Ascending aorta (tissue), 2 donors: Measurements from ENCODE around the gene POLR1G. TPM values are rescaled to one million over a fixed set of nuclear protein-coding genes. Genes with fewer than 3 reads are reported as not detected.

Source experiments
- DNase-seq, 2 donors: peaks; one replicate each; pipeline ENCODE4 v3.0.0-alpha.2; 2019; ENCODE audit warnings: low spot score in 2 of 2
- H3K27ac ChIP-seq, 2 donors: fragments of 200-600 bp; sonication (generic); one replicate each; pipeline ENCODE4 v1.5.1; 2016 to 2017; ENCODE audit warnings: mild to moderate bottlenecking in 1 of 2
- H3K27me3 ChIP-seq: fragments of 200-600 bp; sonication (generic); one replicate; pipeline ENCODE4 v1.5.1; 2017
- H3K36me3 ChIP-seq, 2 donors: fragments of 200-600 bp; sonication (generic); one replicate each; pipeline ENCODE4 v1.5.1; 2016
- H3K4me1 ChIP-seq, 2 donors: fragments of 200-600 bp; sonication (generic); one replicate each; pipeline ENCODE4 v1.5.1; 2016 to 2017; ENCODE audit warnings: mild to moderate bottlenecking in 1 of 2
- H3K4me3 ChIP-seq, 2 donors: fragments of 200-600 bp; sonication (generic); one replicate each; pipeline ENCODE4 v1.5.1; 2016 to 2017; ENCODE audit warnings: mild to moderate bottlenecking in 1 of 2
- H3K9me3 ChIP-seq, 2 donors: fragments of 200-600 bp; sonication (generic); one replicate each; pipeline ENCODE4 v1.5.1; 2016
- CTCF ChIP-seq, 3 experiments: fragments of 200-600 bp in 2 of 3; fragments of 450-650 bp in 1 of 3; sonication (generic) in 2 of 3; IDR thresholded peaks; one replicate each; pipeline ENCODE4 v1.5.1; 2016 to 2019; ENCODE audit warnings: antibody characterized with exemption in 3 of 3, mild to moderate bottlenecking in 1 of 3, moderate library complexity in 1 of 3
- intact Hi-C: fragments of 100-400 bp; cut with DNase I; formaldehyde crosslinking; loops from one replicate; pipeline ENCODE4 v1.15.1; 2023
- total RNA-seq: library from RNA; depleted of rRNA; stranded (reverse); fragments of >200 nt; gene quantifications from one replicate; pipeline ENCODE4 v1.1.0, GENCODE V29; 2016

Gene POLR1G
- total RNA-seq, 1 donor from 2014 or later = 3.7 TPM

GRCh38 chr19:45420356-45420755 is 13.9 kb downstream of the POLR1G start:
- H3K36me3 ChIP-seq = peaks cover 27 to 47% of the 10 kb centered on the region in 2 donors

GRCh38 chr19:45420871-45421270 is 14.4 kb downstream of the POLR1G start:
- Histone ChIP-seq H3K36me3 (peaks cover 23 to 42% of the 10 kb centered on the region in 2 donors), H3K9me3 (no peaks in the 10 kb centered on the region), H3K4me1 (peaks cover 0 to 21% of the 10 kb centered on the region in 2 donors), H3K27ac (no peak overlapping the region), H3K4me3 (no peak overlapping the region), H3K27me3 (no peaks in the 10 kb centered on the region)
- no peak for TF ChIP-seq CTCF (IDR thresholded peaks at IDR 0.05)
- intact Hi-C loops = loop anchor here (10.0 kb wide), 1 partner anchor 214 kb away; the partner anchor contains the start of gene EML2
- DNase-seq = no peak

More at GRCh38 chr19:45420356-45420755, 13.9 kb downstream of the POLR1G start:
- H3K27ac ChIP-seq = no peak overlapping the region
- no peaks in the 10 kb centered on the region for H3K9me3 ChIP-seq
- DNase-seq = no peak
- H3K4me1 ChIP-seq = peaks cover 0 to 17% of the 10 kb centered on the region in 2 donors
- no peak for TF ChIP-seq CTCF (IDR thresholded peaks at IDR 0.05)
- intact Hi-C loops = loop anchor here (10.0 kb wide), 1 partner anchor 214 kb away; the partner anchor contains the start of gene EML2
- H3K4me3 ChIP-seq = no peak overlapping the region
- H3K27me3 ChIP-seq = no peaks in the 10 kb centered on the region

- no peak overlapping the region for H3K4me3 ChIP-seq
- H3K9me3 ChIP-seq = no peaks in the 10 kb centered on the region
- peak overlapping the region; percentile 21 to 95 for H3K27ac ChIP-seq
- H3K36me3 ChIP-seq = peaks cover 13 to 32% of the 10 kb centered on the region in 2 donors
- no peak for TF ChIP-seq CTCF (IDR thresholded peaks at IDR 0.05)
- peaks cover 0 to 25% of the 10 kb centered on the region in 2 donors for H3K4me1 ChIP-seq
- H3K27me3 ChIP-seq = no peaks in the 10 kb centered on the region
- no peak for DNase-seq
- intact Hi-C loops = loop anchor here (2.0 to 10.0 kb wide), 2 partner anchors 163 to 213 kb away; partner anchors contain the start of genes EML2 and OPA3
Measured at GRCh38 chr19:45421947-45422498, 15.6 kb downstream of the POLR1G start.

GRCh38 chr19:45423033-45423588 is 16.7 kb downstream of the POLR1G start:
- DNase-seq = no peak
- peaks cover 2 to 22% of the 10 kb centered on the region in 2 donors for H3K36me3 ChIP-seq
- peaks cover 0 to 30% of the 10 kb centered on the region in 2 donors for H3K4me1 ChIP-seq
- intact Hi-C loops = loop anchor here (2.0 to 10.0 kb wide), 2 partner anchors 162 to 212 kb away; partner anchors contain the start of genes EML2 and OPA3
- H3K9me3 ChIP-seq = no peaks in the 10 kb centered on the region
- no peaks in the 10 kb centered on the region for H3K27me3 ChIP-seq
- peak overlapping the region; percentile 89 to 95 for H3K27ac ChIP-seq
- no peak for TF ChIP-seq CTCF (IDR thresholded peaks at IDR 0.05)
- H3K4me3 ChIP-seq = peak overlapping the region; percentile 69 to 85

GRCh38 chr19:45423589-45424190 is 17.2 kb downstream of the POLR1G start, which contains the start of gene ERCC1:
ERCC1 (minus strand) TSS chr19:45423917; CDS start chr19:45423374, 543 bp downstream.
- no peaks in the 10 kb centered on the region for H3K27me3 ChIP-seq
- peak within 1 kb of the TSS; percentile 89 to 95 for H3K27ac ChIP-seq
- no peaks in the 10 kb centered on the region for H3K9me3 ChIP-seq
- peak within 1 kb of the TSS; percentile 69 to 85 for H3K4me3 ChIP-seq
- peak; percentile 76 to 98 for DNase-seq
- TF ChIP-seq CTCF (IDR thresholded peaks at IDR 0.05) = no peak
- peaks cover 0 to 32% of the 10 kb centered on the region in 2 donors for H3K4me1 ChIP-seq
- intact Hi-C loops = loop anchor here (1.0 to 10.0 kb wide), 3 partner anchors 18 to 211 kb away; partner anchors contain the start of genes EML2, OPA3 and PPP1R13L
- peaks cover 0 to 17% of the 10 kb centered on the region in 2 donors for H3K36me3 ChIP-seq
